Hematopoietic multipotent progenitor cell treated with erythropoietin and hydrocortisone succinate and interleukin-3 and kit ligand, for 6 days (in vitro differentiated cells): Measurements from ENCODE around the gene SPTLC2.
"Not testable (repeated sequence)": the region's sequence is repeated elsewhere in the genome, so short reads cannot be mapped to it uniquely, and the experiment has no call there.

Source experiments
- DNase-seq: peaks from one replicate; pipeline ENCODE4 v3.0.0-alpha.2; 2015

SPTLC2 gene

DNA sequence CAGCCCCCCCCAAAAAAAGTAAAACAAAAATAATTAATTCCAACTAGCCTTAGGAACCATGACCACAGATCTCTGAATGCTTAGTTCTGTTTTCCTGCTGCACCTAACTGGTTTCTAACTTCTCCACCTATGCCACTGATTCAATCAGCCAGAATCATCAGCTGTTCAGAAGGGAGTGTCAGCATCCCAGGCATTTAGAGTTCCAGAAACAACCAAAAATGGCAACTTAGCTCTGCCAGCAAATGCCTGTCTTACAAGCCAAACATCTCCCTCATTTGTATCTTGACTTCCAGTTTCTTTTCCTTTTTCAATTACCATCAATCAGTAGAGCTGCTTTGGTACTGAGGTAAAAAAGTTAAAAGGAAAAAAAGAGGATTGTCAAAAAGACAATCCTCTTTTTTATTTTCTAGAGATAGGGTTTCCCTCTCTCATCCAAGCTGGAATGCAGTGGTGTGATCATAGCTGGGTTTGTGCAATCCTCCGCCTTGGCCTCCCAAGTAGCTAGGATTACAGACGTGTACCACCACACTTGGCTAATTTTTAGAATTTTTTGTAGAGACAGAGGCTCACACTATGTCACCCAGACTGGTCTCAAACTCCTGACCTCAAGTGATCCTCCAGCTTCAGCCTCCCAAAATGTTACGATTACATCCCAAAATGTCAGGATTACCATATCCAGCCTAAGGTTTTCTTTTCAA lies 72.7 kb downstream of the SPTLC2 start:
- DNase-seq: no peak

DNA sequence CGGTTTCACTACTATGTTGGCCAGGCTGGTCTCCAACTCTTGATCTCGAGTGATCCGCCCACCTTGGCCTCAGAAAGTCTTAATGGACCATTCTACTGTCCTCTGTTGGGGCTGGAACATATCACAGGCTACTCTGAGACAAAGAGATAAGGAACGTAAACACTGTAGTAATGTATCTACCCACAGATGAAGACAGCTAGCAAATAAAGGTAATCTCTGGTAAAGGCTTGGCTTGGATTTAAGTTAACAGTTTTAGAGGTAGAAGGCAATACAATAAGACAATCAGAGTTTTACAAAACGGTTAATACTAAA lies 73.2 kb downstream of the SPTLC2 start:
- peak; percentile 71 for DNase-seq

GRCh38 chr14:77542421-77543239 lies 73.8 kb downstream of the SPTLC2 start:
- DNase-seq: no peak

GRCh38 chr14:77541905-77542304 lies 74.5 kb downstream of the SPTLC2 start:
- no peak for DNase-seq

DNA sequence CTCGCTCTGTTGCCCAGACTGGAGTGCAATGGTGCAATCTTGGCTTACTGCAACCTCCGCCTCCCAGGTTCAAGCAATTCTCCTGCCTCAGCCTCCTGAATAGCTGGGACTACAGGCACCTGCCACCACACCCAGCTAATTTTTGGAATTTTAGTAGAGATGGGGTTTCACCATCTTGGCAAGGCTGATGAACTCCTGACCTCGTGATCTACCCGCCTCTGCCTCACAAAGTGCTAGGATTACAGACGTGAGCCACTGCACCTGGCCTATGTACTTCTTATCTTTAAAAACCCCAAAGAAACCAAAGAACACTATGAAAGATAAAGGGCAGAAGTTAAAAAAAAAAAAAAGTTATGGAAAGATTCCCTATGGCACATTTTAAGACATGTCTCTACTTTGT lies 79.5 kb downstream of the SPTLC2 start:
- not testable (repeated sequence) for DNase-seq

- no peak for DNase-seq
Measured at GRCh38 chr14:77531071-77531470, 85.4 kb downstream of the SPTLC2 start.

DNA sequence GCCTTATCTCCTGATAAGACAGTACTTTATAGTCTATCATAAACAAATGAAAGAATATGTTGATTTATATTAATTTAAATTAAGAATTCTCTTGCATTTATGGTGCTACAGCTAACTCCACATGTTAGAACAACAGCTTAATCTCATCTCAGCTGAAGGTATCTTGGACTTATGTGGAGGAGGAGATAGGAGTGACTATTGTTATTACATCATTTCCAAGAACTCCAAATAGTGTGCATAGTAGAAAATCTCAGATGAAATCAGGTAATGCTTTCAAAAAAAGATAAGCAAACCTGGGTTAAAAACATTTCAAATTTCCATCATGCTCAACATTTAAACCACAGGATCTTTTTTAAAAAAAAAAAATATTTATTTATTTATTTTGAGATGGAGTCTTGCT lies 86.5 kb downstream of the SPTLC2 start:
- peak; percentile 47 for DNase-seq

DNA sequence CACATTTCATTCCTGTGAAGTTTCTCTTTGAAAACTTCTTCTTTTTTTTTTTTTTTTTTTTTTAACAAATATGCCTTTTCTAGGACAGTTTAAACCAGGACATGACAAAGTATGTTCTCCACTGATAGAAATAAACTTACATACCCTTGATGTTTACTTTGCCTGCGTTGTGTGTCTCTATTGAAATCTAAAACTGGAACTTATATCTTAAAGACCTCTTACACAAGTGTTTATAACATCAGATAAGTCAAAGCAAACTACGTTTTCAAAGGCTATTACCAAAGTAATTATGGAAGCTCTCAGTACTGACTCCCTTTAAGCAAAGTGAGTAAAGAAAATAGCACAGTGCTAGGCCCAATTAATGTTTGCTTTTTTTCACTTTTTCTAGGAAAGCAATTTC lies 87.2 kb downstream of the SPTLC2 start:
- DNase-seq: no peak

GRCh38 chr14:77528701-77529100 lies 87.7 kb downstream of the SPTLC2 start:
- DNase-seq: not testable (repeated sequence)

GRCh38 chr14:77526266-77526665 lies 90.2 kb downstream of the SPTLC2 start:
- no peak for DNase-seq

DNA sequence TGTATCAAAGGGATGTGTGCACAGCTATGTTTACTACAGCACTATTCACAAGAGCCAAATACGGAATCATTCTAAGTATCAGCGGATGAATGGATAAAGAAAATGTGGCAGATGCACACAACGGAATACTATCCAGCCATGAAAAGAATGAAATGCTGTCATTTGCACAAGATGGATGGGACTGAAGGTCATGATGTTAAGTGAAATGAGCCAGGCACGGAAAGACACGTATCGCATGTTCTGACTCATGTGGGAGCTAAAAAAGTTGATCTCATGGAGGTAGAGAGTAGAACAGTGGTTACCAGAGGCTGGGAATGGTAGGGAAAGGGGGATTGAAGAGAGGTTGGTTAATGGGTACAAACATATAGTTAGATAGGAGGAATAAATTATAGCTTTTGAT lies 91.9 kb downstream of the SPTLC2 start:
- DNase-seq: no peak

DNA sequence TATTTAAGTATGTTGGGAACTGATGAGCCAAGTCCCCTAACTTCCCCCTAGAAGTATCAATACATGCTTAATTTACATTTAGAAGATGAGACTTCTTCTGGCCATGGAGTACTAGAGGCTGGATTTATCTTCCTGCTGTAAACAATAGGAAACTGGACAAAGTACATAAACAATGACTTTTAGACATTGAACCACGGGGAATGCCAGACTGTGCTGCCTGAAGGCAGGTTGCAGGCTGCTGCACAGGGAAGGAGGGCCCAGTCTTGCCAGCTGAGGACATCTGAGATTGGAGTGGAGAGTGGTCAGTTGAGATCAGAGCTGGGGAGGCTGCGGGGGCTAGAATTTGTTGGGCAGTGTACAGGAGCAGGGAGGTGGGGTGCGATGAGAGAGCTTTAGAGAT lies 93.3 kb downstream of the SPTLC2 start:
- no peak for DNase-seq

GRCh38 chr14:77520555-77520954 lies 95.9 kb downstream of the SPTLC2 start:
- no peak for DNase-seq

GRCh38 chr14:77516126-77516525 lies 100.3 kb downstream of the SPTLC2 start:
- no peak for DNase-seq

GRCh38 chr14:77511486-77512162 lies 104.8 kb downstream of the SPTLC2 start:
- no peak for DNase-seq

DNA sequence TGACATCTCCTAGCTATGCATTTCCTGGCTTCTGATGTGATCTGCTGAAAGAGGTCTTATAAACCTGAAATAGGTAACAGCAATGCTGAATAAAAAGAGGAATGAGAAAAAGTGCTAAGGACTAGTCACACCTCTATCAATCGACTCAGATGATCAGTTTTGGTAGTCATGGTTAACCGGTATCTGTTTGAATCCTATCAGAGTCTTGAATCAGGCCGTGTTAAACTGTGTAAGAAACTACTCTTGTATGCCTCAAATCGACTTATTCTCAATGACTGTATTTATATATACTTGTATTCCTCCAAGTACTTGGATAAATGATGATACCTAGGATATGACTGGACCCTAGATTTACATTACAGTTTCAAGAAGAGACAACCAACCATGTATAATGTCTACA lies 107.1 kb downstream of the SPTLC2 start:
- no peak for DNase-seq

GRCh38 chr14:77508876-77509275 lies 107.6 kb downstream of the SPTLC2 start:
- no peak for DNase-seq

- no peak for DNase-seq
Measured at GRCh38 chr14:77508249-77508648, 108.2 kb downstream of the SPTLC2 start.

GRCh38 chr14:77507762-77508161 lies 108.7 kb downstream of the SPTLC2 start:
- no peak for DNase-seq

- DNase-seq: no peak
Measured at GRCh38 chr14:77505031-77505430, 111.4 kb downstream of the SPTLC2 start.

DNA sequence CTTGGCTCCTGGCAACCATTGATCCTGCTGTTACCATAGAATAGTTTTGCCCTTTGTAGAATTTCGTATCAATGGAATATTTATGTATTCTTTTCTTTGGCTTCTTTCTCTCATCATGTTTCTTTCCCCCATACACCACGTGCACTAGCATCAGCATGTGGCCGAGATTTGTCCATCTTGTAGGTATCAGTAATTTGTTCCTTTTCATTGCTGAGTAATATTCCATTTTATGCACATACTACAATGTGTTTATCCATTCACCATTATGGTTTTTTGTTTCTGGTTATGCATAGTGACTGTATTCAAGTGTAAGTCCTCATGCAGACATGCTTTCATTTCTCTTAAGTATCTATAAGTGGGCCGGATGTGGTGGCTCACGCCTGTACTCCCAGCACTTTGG lies 113.3 kb downstream of the SPTLC2 start:
- no peak for DNase-seq

DNA sequence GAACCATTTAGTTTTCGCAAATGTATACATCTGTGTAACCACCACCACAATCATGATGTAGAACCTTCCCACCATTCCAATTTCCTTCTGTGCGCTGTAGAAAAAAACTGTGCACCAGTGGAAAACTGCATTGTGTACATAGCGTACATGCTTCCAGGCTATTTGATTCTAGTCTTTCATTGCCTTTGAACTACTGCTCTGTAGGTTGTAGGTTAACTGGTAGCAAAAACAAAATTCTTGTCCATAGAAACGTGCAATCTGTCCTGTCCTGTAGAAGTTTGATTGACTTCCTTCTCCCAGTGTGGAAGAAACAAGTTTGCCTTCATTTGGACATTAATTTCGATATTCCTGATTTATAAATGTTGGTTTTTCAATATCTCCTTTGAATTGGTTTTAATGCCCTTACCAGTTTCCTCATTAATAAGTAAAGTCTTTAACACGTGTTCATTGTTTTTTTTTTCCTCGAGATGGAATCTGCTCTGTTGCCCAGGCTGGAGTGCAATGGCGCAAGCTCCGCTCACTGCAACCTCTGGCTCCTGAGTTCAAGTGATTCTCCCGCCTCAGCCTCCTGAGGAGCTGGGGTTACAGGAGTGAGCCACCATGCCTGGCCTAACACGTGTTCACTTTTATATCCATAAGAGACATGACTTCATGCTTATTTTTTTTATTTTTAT lies 114.2 kb downstream of the SPTLC2 start:
- no peak for DNase-seq

DNA sequence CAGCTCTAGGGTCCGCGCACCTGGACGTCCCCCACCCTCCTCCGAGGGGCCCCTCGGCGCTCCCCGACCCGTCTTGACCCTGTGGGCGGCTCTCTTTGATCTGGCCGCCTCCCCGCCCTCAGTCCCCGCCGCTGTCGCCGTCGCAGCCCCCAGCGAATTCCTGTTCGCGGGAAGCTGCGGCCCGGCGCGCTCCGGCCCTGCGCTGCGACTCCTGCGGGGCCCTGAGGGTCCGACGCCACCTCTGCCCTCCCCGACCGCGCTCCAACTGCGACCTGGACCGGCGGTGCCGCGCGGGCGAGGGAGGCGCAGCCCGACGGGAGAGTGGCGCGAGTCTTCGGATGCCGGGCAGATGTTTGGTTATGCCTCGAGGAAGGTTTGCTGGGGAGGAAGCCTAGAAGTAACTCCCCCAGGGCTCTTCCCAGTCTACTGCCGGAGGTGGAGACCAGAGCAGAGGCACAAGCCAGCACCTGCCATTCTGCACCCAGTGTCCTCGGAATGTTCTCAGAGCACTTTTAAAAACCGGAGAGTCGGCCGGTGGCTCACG lies 117.4 kb downstream of the SPTLC2 start:
- DNase-seq: no peak
